B cell (primary cell): ENCODE data around the gene CLCNKB.

Experiments used
- EZH2 ChIP-seq: IDR thresholded peaks from 2 replicates; pipeline ENCODE4 v1.6.1; 2012; ENCODE audit warnings: borderline replicate concordance, low read depth, mild to moderate bottlenecking, moderate library complexity, low read length; ENCODE audit not compliant: insufficient read depth, poor library complexity, severe bottlenecking
- TF ChIP-seq, protein P1 (sequence below): fragments of 200-600 bp; IDR thresholded peaks from one replicate; pipeline ENCODE4 v1.8.0; 2022; ENCODE audit warnings: antibody characterized with exemption, mild to moderate bottlenecking

- TF ChIP-seq, protein P1, sequence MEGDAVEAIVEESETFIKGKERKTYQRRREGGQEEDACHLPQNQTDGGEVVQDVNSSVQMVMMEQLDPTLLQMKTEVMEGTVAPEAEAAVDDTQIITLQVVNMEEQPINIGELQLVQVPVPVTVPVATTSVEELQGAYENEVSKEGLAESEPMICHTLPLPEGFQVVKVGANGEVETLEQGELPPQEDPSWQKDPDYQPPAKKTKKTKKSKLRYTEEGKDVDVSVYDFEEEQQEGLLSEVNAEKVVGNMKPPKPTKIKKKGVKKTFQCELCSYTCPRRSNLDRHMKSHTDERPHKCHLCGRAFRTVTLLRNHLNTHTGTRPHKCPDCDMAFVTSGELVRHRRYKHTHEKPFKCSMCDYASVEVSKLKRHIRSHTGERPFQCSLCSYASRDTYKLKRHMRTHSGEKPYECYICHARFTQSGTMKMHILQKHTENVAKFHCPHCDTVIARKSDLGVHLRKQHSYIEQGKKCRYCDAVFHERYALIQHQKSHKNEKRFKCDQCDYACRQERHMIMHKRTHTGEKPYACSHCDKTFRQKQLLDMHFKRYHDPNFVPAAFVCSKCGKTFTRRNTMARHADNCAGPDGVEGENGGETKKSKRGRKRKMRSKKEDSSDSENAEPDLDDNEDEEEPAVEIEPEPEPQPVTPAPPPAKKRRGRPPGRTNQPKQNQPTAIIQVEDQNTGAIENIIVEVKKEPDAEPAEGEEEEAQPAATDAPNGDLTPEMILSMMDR = no peak
- TF ChIP-seq EZH2 = no peak
Measured at GRCh38 chr1:16013220-16013907, 30.2 kb upstream of the CLCNKB start.
